RCC 7860 (cell line): ENCODE results near the gene RRP7A.
A peak's percentile ranks its signal among the peaks of the same experiment; 100 is the strongest.
"Not testable (repeated sequence)": the region's sequence is repeated elsewhere in the genome, so short reads cannot be mapped to it uniquely, and the experiment has no call there.

Experiments
- DNase-seq: peaks from one replicate; pipeline ENCODE4 v3.0.0-alpha.2; 2015; ENCODE audit warnings: low spot score
- FAIRE-seq: peaks from 2 replicates; lab custom pipeline; 2012; peaks lifted over from hg19 to GRCh38; lab: Jason Lieb, UNC

The RRP7A gene

GRCh38 chr22:42536634-42537033, 17.0 kb upstream of the RRP7A start:
- not testable (repeated sequence) for DNase-seq, FAIRE-seq

DNA sequence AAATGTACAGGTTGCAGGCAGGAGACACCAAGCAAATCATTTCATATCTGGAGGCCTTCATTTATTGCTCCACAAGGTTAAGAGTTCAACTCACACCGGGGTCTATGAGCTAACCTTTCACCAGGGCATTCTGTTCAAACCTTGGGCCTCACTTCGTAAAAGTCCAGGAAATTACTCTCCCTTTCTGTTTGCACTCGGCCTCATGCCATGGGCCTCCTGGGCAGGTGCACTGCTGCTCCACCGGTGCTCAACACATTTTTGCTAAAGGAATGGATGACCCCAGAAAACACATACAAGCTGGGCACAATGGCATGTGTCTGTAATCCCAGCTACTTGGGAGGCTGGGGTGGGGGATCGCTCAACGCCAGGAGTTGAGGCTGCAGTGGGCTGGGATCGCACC, 16.6 kb upstream of the RRP7A start:
- DNase-seq: no peak
- FAIRE-seq: no peak

- not testable (repeated sequence) for FAIRE-seq
Observed at GRCh38 chr22:42535082-42535731, 15.6 kb upstream of the RRP7A start.

DNA sequence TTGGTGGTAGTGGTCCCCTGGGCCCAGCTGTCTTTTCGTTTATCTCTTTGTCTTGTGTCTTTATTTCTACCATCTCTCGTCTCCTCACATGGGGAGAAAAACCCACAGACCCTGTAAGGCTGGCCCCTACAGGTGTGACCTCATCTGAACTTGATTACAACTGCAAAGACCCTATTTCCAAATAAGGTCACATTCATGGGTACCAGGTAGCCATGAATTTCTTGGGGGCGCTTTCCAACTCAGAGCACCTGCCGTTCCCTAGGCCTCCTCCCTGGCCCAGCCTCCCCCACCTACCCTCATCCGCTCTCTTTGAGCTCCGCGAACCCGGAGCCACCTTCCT, 14.0 kb upstream of the RRP7A start:
- DNase-seq (no peak), FAIRE-seq (no peak)

More at GRCh38 chr22:42535082-42535731, 15.6 kb upstream of the RRP7A start:
- DNase-seq: not testable (repeated sequence)

DNA sequence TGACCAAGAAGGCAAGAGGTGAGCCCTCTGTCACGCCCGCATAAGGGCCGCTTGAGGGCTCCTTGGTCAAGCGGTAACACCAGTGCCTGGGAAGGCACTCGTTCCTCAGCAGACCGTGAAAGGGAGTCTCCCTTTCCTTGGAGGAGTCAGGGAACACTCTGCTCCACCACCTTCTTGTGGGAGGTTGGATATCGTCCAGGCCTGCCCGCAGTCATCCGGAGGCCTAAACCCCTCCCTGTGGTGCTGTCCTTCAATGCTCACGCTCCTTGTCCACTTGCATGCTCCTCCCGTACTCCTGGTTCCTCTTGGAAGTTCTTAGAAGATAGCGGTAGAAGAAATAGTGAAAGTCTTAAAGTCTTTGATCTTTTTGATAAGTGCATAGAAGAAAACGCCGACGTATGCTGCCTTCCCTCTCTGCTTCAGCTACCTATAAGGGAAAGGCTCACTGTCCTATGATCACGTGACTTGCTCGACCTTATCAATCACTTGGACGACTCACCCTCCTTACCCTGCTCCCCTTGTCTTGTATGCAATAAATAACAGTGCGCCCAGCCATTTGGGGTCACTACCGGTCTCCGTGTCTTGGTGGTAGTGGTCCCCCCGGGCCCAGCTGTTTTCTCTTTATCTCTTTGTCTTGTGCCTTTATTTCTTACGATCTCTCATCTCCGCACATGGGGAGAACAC, 11.9 kb upstream of the RRP7A start:
- DNase-seq: peak; percentile 46
- peak; percentile 80 for FAIRE-seq

DNA sequence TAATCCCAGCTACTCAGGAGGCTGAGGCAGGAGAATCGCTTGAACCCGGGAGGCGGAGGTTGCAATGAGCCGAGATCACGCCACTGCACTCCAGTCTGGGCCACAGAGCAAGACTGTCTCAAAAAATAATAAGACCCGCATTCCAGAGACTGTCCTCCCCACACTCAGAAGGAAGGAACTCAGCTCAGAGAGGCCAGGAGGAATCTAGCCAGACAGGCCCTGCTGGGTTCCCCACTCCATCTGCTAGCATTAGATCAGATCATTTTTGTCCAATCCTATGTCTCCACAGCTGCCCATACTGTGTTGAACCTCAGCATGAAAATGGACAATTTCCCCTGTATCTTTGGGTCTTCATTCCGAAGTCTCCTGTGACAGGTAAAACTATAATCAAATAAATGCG, 9.8 kb upstream of the RRP7A start:
- not testable (repeated sequence) for DNase-seq, FAIRE-seq

DNA sequence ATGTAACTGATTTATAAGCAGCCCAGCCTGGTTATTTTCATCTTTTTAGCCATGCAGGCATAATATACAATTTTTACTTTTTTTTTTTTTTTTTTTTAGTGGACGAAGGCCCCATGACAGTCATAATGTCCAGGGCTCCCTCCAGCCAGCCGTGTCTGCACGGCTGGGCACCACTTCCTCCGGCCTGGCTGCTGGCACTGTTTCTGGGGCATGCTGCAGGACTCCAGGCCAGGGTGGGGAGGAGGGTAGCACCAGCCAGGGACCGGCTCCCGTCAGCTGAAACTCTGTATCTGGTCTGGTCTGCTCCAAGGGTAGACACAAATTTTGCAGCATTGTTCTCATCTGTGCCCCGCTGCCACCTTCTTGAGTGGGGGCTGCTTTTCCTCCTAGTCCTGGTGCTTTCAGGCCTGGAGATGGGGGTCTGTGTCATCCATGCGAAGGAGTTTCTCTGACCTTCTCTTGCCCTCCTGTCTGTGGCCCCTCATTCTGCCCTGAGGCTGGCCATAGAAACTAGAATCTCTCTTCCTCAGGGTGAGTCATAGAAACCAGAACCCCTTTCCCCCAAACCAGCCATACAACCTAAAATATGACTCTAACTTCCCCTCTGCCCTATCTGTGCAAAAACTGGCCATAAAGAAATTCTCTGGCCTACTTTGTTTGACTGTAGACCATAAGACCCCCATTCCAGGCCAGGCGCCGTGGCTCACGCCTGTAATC, 9.2 kb upstream of the RRP7A start:
- no peak for DNase-seq
- no peak for FAIRE-seq

DNA sequence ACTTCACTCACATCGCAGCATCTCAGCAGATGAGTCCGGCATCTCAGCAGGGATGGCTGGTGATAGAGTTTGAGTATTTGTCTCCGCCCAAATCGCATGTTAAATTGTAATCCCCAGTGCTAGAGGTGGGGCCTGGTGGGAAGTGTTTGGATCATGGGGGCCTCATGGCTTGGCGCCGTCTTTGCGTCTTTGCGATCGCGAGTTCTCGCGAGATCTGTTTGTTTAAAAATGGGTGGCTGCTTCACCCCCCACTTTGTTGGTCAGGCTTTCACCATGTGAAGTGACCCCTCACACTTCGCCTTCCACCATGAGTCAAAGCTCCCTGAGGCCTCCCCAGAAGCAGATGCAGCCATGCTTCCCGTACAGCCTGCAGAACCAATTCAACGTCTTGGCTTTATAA, 3.0 kb upstream of the RRP7A start:
- FAIRE-seq: no peak
- DNase-seq: no peak

DNA sequence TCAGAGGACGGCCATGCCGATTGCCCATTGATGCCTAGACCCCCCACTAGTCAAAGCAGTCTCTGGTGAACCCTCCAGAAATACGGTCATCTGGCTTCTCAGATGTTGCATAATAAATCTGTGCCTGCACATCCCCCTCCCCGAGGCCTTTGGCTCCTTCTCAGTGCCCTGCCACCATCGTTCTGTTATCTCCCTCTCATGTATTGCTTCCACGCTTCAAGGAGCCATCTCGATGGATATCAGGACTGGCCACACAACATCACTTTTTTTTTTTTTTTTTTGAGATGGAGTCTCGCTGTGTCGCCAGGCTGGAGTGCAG, 1.6 kb upstream of the RRP7A start:
- DNase-seq (no peak), FAIRE-seq (no peak)

GRCh38 chr22:42518638-42519524, 715 bp downstream of the RRP7A start:
- not testable (repeated sequence) for FAIRE-seq, DNase-seq

DNA sequence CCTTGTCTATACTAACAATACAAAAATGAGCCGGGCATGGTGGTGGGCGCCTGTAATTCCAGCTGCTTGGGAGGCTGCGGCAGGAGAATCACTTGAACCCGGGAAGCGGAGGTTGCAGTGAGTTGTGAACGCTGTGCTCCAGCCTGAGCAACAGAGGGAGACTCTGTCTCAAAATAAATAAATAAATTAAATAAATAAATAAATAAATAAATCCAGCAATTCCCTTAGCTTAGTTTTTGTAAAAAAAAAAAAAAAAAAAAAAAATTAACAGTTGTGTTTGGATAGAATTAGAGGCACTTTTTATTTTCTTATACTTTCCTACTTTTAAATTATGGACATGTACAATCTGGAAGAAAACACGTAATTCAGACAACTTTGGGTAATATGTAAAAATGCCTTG, 2.5 kb downstream of the RRP7A start:
- not testable (repeated sequence) for FAIRE-seq, DNase-seq

GRCh38 chr22:42515896-42516295, 3.7 kb downstream of the RRP7A start:
- DNase-seq: no peak
- no peak for FAIRE-seq

GRCh38 chr22:42515304-42515703, 4.3 kb downstream of the RRP7A start:
- not testable (repeated sequence) for FAIRE-seq, DNase-seq

GRCh38 chr22:42514331-42514730, 5.3 kb downstream of the RRP7A start:
- not testable (repeated sequence) for FAIRE-seq

DNA sequence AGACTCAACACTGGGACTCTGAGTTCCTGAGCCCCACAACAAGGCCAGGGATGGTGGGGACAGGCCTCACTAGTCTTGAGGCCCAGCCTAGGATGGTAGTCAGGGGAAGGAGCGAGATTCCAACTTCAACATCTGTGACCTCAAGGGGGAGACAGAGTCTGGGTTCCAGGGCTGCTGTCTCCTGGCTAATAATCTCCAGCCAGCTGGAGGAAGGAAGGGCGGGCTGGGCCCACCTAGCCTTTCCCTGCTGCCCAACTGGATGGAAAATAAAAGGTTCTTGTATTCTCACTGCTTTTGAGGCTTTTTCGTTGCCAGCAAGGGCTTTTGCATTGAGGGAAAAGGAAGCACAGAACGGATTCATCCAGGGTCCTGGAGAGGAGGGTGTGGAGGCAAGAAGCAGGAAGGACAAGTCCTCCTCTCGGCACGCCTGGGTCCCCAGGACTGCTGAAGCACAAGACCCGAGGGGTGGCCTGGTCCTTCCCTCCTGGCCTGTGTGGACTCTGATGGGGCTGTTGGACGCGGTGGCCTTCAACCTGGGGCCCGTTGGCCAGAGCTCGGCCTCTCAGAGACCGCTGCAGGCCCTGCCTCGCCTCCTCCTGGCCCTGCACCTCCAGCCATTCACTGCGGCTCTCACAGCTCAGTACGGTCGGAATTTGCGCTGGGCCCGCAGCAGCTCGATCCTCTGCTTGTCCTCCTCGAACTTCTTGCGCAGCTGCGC, 7.2 kb downstream of the RRP7A start:
- not testable (repeated sequence) for FAIRE-seq, DNase-seq

More at GRCh38 chr22:42514331-42514730, 5.3 kb downstream of the RRP7A start:
- DNase-seq: not testable (repeated sequence)

- no peak for FAIRE-seq
- DNase-seq: no peak
Observed at GRCh38 chr22:42511401-42511891, 8.2 kb downstream of the RRP7A start.

- FAIRE-seq: no peak
- DNase-seq: no peak
Observed at GRCh38 chr22:42509548-42509947, 10.0 kb downstream of the RRP7A start.

GRCh38 chr22:42508975-42509364, 10.6 kb downstream of the RRP7A start:
- DNase-seq, FAIRE-seq: not testable (repeated sequence)

- not testable (repeated sequence) for FAIRE-seq, DNase-seq
Observed at GRCh38 chr22:42508327-42508974, 11.1 kb downstream of the RRP7A start.

- DNase-seq: no peak
- FAIRE-seq: no peak
Observed at GRCh38 chr22:42500836-42501179, 18.8 kb downstream of the RRP7A start.
